ENCODE measurements around the gene ATP5PD.

- TF ChIP-seq CTCF (IDR thresholded peaks at IDR 0.05; ENCODE audit: insufficient read depth, low read length) (no peak), POLR2AphosphoS5 (IDR thresholded peaks at IDR 0.05; ENCODE audit: low read depth) (no peak), GABPA (IDR thresholded peaks at IDR 0.05; ENCODE audit: low read depth) (no peak), SPI1 (IDR thresholded peaks at IDR 0.05; ENCODE audit: borderline replicate concordance, low read depth) (no peak), REST (IDR thresholded peaks at IDR 0.05; ENCODE audit: insufficient replicate concordance, low read depth) (no peak)
Observed at GRCh38 chr17:75060434-75061054, 13.8 kb upstream of the ATP5PD start.

All from HL-60 (cell line).